Fibroblast of pulmonary artery (primary cell): Measurements from ENCODE around the gene KAT6B.

Experiments used
- DNase-seq: peaks from one replicate; pipeline ENCODE4 v3.0.0-alpha.2; 2010; ENCODE audit warnings: low read depth
- H3K4me3 ChIP-seq: replicated peaks from 2 replicates; pipeline ENCODE4 v1.5.1; 2011; ENCODE audit warnings: low read depth, mild to moderate bottlenecking, control low read depth, low read length, moderate library complexity
- TF ChIP-seq, protein P1 (sequence below): IDR thresholded peaks from 2 replicates; pipeline ENCODE4 v1.5.1; 2011; ENCODE audit warnings: mild to moderate bottlenecking, control low read depth, low read length, inconsistent platforms; ENCODE audit errors: missing control alignments

Gene KAT6B

DNA sequence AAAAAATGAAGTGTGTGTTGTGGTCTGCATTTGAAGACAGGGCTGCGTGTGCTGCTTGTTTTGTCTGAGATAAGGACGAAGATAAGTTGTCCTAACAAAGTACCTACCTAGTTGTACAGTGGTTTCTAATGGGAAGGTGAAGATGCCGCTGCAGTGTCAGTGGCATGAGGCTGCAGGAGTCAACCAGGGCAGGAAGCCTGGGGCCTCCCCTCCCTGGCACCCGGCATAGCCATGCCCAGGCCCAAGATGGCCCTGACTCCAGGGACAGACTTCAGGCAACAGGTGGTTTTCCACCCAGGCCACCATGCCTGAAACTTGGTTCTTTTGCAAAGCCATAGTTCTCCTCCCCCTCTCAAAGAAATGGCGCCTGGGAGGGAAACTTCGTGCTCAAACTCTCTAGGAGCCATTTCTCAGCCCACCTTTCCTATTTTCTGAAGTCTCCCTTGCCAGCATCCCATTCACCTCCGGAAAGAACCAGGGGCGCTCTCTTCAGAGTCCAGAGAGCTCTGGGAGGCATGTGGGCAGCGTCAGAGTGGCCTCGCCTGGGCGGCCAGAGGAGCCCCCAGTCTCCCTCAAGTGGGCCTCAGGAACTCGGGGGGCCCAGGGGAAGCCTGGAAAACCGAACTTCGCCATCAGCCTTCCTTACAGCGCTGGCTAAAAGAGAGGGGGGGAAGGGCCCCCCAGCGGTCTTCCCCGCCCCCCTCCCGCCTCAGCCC is 2.1 kb upstream of the KAT6B start:
- DNase-seq, result no peak
- H3K4me3 ChIP-seq, result peak overlapping the region; percentile 84
- TF ChIP-seq, protein P1, sequence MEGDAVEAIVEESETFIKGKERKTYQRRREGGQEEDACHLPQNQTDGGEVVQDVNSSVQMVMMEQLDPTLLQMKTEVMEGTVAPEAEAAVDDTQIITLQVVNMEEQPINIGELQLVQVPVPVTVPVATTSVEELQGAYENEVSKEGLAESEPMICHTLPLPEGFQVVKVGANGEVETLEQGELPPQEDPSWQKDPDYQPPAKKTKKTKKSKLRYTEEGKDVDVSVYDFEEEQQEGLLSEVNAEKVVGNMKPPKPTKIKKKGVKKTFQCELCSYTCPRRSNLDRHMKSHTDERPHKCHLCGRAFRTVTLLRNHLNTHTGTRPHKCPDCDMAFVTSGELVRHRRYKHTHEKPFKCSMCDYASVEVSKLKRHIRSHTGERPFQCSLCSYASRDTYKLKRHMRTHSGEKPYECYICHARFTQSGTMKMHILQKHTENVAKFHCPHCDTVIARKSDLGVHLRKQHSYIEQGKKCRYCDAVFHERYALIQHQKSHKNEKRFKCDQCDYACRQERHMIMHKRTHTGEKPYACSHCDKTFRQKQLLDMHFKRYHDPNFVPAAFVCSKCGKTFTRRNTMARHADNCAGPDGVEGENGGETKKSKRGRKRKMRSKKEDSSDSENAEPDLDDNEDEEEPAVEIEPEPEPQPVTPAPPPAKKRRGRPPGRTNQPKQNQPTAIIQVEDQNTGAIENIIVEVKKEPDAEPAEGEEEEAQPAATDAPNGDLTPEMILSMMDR, result no peak

DNA sequence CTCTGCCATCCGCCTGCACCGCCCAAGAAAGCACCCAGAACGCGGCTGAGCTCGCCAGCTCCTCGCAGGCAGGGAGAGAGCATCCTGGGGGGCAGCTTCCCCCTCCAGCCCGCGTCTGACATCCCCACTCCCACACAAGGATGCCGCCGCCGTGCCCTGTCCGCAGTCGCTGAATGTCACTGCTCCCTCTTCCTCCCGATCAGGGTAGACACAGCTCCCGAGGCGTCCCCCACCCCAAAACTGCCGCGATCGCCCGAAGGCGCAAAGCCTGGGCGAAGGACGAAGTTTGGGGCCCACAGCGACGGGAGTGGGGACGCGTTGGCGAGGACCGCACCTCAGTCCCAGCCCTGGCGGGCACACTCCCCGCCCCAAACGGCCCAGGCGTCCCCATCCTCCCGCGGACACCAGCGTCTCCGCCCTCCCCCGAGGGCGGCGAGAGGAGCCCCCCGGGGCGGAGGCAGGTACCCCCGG is 1.5 kb upstream of the KAT6B start:
- DNase-seq, result peak; percentile 10
- TF ChIP-seq, protein P1, result no peak
- peak overlapping the region; percentile 84 for H3K4me3 ChIP-seq

DNA sequence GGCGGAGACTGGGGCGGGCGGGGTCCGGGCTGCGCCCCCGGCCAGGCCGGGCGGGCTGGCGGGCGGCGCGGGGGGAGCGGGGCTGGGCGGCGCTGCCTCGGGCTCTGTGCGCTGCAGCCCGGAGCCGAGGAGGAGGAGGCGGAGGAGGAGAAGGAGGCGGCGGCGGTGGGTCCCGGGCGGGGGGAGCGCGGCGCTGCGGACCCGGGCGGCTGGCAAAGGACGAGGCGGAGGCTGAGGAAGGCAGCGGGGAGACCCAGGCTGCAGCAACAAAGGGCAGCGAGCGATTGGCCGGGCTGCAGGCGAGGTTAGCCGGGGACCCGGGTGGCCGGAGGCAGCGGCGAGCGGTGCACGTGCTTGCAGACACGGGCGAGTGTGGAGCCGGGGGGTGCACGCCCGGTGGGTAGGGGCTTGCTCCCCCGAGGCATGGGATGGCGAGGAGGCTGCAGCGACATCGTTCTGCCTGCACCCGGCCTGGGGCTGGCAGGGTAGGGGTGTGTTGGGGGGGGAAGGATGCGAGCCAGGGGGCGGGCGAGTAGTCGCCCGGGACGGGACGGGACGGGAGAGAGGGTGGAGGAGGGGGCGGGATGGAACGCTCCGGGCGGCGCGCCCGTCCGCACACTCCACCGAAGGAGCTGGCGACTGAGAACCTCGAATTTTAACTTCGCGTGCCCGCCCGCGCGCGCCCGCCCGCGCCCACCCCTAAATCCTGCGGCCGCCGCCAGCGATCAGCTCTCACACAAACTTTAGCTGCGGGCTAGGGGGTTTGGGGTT is 844 bp upstream of the KAT6B start:
- H3K4me3 ChIP-seq, result peak overlapping the region; percentile 84
- TF ChIP-seq, protein P1, result no peak
- no peak for DNase-seq

DNA sequence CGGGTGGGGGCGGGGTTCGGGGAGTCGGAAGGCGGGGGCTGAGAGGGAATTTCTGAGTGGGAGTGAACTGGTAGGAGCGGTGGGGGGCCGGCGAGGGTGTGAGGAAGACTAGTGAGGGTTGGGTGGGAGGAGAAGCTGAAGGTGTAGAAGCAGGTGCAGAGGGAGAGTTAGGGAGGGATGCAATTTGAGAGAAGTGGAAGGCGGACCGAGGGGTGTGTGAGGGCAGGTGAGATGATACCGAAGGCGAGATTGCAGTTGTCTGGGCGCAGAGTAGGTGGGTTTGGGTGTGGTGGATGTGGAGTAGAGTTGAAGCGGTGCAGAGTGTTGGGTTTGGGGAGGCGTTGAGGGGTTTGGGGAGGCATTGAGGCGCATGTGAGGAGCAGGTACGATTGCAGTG is 643 bp downstream of the KAT6B start:
- TF ChIP-seq, protein P1, result no peak
- H3K4me3 ChIP-seq, result peak overlapping the region; percentile 67

DNA sequence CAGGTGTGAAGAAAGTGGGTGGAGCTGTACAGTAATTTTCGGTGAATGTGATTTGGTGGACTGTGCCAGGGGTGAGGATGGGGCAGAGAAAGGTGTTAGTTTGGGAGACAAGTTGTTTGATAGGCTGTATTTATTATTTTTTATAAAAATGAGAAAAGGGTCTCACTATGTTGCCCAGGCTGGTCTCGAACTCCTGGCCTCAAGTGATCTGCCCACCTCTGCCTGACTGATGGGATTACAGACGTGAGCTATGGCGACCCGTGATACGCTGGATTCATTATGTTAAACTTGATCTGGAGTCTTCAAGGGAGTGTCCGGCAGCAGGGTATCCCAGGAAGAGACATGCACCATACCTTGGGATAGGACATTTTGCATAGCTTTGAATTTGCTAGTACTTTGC is 1.3 kb downstream of the KAT6B start:
- TF ChIP-seq, protein P1, result no peak
- peak overlapping the region; percentile 67 for H3K4me3 ChIP-seq
- DNase-seq, result no peak

More for the DNA sequence above, 643 bp downstream of the KAT6B start:
- DNase-seq, result no peak

DNA sequence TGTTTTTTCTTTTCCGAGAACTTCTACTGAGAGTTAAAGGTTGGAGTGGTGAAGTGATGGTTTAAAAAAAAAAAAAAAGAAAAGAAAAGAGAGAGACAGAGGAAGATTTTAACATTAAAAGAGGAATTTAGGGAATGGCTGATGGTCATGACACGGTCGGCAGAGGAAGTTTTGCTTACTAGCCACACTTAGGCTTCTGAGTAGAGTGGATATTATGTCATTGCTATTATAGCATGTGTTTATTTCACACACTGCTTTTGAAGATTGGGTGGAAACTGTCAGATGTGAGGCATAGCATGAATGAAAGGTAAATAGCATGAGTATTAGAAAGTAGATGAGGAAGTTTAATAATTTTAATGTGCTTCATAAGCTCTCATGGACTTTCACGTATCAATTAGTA is 2.5 kb downstream of the KAT6B start:
- no peak overlapping the region for H3K4me3 ChIP-seq
- no peak for DNase-seq
- TF ChIP-seq, protein P1, result no peak
